NCI-H187 (cell line): ENCODE measurements around the gene CBFB.

ENCODE experiments used
- DNase-seq, 2 experiments: peaks; one replicate each; lab custom pipeline; 2025; lab: John Stamatoyannopoulos, UW

The CBFB gene

DNA sequence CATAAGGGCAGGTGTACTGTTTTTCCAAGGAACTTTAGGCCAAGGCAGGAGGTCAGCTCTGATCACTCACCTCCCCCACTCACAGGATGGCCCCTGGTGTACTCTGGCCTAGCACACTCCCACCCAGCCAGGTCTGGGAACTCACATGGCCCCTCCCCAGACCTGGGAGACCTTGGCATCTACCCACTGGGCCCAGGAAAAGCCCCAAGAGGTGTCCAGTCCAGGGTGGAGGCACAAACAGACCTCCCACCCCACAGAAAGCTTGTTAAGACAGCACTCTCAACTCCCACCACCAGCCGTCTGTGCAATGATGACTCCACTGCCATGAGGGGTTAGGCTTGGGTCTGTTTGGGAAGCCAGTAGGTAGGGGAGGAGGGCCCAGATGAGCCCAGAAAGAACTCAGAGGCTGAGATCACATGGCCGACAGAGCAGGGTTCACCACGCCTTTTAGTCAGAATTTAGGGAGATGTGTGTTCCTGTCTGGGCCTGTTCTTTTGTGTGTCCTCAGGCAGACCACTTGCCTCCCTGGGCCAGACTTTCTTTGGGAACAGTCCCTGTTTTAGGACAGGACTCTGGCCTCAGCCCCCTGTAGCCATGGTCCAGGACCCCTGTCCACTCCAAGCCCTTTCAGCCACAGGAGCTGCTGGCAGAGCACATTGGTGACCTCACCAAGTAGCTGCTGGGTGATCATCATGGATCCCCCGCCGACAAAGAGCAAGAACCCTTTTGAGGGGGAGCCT, 12.1 kb upstream of the CBFB start:
- no peak for DNase-seq

DNA sequence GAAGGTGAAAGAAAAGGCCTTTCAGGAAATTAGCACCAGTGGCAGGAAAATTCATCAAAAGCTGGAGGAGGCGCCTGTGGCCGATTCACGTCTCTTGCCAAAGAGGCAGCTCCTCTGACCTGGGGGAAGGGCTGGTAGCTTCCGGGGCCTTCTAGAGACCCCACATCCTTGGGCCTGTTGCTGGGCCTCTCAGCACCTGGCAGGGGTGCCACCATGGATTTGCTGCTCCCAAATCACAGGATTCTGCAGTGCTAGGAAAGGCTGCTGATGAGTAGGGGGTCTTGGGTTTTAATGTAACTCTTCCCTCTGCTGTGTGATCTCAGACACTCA, 11.6 kb upstream of the CBFB start:
- no peak for DNase-seq

DNA sequence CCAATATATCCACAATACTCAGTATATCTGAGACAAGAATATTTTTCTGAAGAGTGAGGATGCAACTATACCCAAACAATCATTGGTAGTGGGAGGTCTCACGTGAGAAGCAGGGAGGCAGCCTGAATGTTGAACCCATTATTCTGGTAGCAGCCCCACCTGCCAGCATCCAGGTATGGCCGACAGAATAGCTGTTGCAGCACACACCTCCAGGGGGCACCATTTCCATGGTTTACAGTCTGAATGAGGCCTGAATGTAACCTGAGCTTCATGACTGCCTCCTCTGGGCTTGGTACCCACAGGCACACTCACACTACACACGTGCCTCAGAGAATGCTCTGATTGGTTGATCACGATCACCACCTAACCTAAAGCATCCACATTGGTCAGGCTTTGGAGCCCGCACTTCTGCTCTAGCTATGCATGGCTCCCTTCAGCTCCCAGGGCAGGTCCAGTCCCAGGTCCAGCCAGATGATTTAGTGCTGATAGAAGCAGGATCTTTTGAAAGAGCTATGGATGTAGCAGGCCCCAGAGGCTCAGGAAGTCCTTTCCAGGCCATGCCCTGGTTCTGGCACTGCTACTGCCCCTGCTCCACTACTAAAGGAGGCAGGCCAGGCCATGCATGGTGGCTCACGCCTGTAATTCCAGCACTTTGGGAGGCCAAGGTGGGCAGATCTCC, 11.0 kb upstream of the CBFB start:
- DNase-seq, result peak; percentile 55 to 77

DNA sequence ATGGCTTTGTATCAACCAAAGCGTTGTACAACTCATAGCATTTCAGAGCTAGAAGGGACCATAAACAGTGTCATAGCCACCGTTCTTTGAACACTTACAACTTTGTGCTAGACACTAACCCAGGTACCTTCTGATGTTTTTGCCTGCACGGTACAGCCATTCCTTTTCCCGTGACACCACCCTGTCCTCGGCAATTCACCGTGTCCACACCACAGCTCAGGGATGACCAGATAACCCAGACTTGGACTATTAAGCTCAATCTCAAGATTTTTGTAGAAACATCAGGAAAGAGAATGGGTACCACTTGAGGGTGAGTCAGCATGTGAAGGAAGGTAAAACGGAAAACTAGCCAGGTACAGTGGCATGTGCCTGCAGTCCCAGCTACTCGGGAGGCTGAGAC, 9.8 kb upstream of the CBFB start:
- DNase-seq, result no peak

DNA sequence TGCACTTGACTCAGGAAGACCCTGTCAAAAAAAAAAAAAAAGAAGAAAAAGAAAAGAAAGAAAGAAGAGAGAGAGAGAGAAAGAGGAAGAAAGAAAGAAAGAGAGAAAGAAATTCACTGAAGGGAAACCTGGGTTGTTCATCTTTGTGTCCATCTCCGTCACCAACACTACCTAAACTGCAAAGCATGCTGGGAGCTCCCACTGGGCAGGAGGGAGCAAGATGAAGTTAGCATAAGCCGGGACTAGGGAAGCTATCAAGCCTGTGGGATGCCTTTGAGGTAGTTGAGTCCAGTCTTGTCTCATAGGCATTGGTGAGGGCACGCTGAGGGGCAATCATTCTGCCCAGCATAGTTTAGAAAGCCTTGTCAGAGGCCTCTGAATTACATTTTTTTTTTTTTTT, 7.6 kb upstream of the CBFB start:
- no peak for DNase-seq

DNA sequence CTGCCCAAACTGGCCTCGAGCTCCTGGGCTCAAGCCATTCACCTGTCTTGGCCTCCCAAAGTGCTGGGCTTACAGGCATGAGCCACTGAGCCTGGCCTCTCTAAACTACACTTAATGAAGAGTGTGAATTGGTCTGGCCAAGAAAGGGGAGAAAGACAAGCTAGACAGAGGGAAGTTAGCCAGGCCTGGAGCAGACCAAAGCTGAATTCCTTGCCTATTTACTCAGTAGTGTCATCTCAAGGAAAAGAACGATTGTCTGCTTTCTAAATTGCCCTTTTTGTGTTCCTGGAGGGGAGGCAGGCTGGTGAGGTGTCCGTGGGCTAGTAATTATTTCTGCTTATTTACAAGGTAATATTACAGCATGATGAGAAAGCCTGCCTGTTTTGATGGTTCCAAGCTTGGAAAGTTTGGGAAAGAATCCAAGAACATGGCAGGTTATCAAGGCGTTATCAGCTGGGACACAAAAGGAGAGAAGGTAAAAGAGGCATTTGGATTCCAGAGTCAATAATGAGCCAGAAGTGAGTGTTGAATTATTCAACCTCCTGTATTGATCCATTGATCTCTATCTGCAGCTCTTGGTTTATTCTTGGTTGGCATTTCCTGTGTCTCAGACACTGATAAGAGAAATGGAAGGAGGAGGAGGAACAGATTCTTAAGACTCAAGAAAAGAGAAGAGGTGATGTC, 6.3 kb upstream of the CBFB start:
- no peak for DNase-seq

DNA sequence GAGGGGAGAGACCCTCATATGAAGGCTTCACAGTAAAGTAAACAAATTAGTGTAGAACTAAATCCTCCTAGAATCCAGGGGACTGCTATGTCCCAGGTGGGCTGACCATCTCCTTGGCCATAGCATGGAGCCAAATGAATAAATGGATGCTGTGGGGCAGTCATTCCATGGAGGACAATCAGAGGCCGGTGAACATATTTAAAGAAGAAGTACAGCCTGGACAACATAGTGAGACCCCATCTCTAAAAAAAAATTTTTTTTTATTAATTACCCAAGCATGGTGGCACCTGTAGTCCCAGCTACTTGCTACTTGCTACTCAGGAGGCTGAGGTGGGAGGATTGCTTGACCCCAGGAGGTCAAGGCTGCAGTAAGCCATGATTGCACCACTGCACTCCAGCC, 5.3 kb upstream of the CBFB start:
- no peak for DNase-seq

DNA sequence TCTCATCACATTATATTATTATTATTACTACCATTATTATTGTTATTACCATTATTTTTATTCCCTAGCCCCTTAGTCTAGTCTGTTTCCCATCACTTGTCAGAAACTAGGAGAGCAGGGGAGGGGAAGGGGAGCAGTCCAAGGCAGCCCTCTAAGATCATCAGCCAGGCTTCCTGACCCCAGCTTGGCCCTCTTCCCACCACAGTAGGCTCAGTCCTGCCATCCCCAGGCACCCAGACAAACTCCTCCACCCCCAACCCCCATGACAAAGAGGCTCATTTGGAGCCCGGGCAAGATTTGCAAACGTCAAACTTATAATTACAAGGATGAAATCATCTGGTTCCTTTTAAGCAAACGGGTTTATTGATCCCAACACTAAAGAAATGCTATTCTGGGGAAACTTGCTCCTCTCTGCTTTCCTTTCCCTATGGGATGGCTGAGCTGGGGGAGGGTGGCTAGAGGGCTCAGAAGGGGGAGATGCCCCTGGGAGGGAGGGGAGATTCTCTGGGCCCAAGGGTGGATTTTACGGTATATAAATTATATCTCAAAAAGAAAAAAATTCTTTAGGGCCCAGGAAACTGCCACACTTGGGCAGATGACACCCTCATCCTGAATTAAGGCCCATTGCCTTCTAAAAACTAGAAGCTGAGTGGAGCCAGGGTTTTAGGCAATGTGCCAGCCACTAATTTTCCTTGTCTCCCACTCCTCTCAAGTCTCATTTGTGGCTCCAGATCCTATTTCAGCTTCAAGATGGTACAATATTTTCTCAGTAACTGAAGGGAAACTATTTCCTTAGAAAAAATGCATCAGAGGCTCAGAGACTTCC, 4.4 kb upstream of the CBFB start:
- DNase-seq, result no peak

DNA sequence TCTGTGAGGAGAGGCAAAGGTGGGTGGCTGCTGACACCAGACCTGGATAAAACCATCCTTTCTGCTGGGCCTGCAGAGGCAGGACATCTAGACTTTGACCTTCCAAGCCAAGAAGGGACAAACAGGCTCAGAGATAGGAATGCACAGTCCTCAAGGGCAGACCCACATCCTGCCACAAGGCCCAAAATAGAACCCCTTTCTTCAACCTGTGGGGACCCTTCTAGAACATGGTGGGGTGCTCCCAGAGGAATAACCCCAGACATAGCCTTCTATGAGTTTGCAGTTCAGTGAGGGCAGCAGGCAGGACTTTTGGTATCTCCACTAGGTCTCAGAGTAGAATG, 3.8 kb upstream of the CBFB start:
- no peak for DNase-seq

DNA sequence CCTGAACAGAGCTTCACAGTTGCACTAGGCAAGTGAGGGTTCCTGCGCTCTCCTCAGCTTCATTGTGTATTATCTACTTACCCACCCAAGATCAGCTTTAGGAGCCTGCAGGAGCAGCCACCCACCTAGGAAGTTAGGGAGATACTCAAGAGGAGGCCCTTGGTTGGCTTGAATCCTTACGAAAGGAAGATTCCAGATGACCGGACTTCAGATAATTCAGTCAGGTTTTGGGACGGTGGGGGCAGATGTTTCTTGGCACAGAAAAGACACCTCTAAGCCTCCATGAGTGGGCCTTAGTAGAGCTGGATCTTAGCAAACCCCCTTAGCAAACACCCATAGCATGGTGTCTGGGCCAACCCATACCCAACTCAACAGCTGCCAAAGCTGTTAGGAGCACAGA, 2.4 kb upstream of the CBFB start:
- DNase-seq, result no peak

DNA sequence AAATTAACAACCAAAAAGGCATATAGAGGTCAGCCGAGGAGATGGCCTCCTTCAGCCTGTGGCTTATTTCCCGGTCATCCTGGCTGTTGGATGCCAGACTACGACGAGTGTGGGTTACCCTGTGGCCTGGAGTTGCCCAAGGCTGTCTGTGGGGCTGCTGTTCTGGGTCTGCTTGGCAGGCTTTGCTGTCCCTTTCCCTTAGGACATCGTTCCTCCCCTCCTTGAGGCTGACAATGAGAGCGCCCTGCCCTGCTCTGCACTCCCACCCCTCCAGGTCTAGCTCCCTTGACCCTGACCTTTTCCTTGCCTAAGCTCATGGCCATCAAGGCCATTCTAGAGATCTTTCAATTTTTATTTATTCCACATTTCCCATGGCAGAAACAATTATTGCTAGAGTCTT, 1.9 kb upstream of the CBFB start:
- DNase-seq, result no peak

DNA sequence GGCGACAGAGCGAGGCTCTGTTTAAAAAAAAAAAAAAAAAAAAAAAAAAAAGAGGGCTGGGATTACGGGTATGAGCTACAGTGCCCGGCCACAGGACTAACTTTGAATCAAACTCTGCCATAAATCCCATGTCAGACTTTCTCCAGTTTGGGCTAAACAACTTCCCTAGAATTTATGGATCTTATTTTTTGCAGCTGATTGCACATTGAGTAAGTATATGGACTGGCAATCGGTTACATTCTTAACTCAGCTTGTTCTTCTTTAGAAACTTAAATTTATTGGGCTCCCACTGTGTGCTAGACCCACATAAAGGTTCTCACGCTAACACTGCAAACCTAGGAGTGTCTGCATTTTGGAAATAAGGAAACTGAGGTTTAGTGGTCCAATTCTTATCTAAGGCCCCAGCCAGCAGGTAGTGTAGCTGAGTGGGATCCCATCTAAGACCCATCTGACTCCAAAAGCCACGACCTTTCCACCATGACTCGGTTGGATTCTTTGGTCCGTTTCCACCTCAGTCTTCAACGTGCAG, 718 bp upstream of the CBFB start:
- DNase-seq, result no peak

DNA sequence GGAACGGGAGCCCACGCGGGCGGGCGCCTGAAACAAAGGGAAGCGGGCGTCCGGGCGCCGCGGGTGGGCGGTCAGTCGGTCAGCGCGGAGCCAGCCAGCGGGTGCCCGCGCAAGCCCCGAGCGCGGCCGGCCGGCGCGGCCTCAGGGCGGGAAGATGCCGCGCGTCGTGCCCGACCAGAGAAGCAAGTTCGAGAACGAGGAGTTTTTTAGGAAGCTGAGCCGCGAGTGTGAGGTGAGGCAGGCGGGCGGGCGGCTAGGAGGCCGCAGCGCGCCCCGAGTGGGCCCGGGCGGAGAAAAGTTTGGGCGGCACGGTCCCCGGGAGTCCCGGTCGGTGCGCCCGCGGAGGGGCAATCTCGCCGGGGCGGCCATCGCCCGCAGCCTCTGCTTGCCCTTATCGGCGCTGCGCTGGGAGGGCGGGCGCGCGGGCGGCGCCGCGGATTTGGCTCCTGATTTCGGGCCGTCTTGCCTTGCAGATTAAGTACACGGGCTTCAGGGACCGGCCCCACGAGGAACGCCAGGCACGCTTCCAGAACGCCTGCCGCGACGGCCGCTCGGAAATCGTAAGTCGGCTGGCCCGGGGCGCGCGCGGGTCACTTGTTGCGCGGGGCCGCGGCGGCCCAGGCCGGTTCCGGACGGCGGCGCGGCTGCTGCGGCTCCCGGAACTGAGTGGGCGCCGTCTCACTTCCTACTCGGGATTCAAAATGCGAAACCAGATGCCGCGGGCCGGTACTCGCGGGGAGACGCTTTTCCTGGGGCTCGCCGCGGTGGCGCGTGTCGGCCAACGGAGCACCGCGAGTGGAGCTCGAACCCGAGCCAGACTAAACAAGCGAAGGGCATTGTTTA, 526 bp downstream of the CBFB start:
- no peak for DNase-seq

DNA sequence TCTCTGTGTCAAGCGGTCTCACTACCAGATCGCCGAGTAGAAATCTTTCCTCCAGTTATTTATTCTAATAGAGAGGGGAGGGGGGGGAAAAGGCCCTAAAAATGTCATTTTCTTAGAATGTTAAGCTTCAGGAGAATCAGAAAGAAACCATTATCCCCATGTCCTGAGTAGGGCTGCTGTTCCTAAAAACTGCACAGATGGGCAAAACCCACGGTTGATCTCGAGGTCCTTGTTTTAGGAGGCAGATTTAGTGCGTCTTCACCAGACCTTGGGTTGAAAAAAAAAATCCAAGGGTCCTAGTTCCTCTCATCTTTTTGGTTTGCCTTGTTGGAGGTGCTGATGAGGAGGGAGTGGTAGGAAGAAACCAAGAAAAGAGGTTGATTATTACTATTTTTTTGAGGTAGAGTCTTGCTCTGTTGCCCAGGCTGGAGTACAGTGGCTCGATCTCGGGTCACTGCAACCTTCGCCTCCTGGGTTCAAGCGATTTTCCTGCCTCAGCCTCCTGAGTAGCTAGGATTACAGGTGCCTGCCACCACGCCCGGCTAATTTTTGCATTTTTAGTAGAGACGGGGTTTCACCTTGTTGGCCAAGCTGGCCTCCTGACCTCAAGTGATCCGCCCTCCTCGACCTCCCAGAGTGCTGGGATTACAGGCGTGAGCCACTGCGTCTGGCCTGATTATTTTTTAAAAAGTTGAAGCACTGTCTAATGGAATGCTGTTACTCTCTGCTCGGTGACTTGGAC, 1.4 kb downstream of the CBFB start:
- no peak for DNase-seq

DNA sequence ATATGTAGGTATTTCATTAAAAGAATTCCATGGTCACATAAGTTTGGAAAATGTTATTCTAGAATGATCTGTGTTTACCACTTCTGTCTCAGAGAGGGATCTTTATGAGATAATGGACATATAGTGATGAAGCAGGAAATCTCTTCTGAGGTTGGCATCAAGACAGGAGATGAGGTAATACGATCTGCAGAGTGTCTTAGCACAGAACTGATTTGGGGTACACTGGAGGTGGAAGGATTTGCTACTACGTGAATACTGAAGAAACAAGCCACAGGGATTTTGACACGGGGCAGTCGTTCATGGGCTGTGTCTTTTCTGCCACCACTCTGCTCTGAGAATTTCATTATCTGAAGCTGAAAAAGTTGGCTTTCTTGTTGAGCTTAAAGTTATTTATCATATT, 5.5 kb downstream of the CBFB start:
- no peak for DNase-seq

DNA sequence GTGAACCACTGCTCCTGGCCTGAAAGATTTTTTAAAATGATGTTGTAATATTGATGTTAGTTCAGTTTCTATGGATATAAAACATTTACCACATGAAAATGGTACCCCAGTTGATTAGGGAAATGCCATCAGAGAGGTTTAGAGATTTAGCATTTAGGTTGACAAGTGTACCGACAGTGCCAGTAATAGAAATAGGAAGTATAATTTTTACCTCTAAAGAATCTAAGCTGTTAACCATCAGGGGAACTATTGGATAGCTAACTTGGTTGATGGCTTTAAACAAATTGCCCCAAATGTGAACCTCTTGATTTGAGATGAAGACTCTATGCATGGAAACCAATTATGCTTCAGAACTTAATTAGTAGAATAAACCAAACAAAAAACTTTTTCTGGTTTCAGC, 6.4 kb downstream of the CBFB start:
- no peak for DNase-seq

DNA sequence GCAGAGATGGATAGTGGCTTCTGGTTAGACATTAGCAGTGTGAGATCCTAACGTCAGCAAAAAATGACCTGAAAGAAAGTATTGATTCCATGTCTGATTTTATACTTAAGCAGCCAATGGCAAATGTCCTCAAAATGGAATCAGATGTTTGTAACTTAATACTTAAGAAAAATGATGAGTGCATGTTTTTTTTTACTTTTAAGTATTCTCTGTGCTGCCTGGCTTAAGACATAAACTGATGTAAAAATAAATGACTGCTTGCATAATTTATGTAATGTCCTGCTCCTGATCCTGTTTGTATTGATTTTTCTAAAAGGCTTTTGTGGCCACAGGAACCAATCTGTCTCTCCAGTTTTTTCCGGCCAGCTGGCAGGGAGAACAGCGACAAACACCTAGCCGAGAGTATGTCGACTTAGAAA, 7.4 kb downstream of the CBFB start:
- peak in 1 of 2 experiments; percentile 13 for DNase-seq

DNA sequence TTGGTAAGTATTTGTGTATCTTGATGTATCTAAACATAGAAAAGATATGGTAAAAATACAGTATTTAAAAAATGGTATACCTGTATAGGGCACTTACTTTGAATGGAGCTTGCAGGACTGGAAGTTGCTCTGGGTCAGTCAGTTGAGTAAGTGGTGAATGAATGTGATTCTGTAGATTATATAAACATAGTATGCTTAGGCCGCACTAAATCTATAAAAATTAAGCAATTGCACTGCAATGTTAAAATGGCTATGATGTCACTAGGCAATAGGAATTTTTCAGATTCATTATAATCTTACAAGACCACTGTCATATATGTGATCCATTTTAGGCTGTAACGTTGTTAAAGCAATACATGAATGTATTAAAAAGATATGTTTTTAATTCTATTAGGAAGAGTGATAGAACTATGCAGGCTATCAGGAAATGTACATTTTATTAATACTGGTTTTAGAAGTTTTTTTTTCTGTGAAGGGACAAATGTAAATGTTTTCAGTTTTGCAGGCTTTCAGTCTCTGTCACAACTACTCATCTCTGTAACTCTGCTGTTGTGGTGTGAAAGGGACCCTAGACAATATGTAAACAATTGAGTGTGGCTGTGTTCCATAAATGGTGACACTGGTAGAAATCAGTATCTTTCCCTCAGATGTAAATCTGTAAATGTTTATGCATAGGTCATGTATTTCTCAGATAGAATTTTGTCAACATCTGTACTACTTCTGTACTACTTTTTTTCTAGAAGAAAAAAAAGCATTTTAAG, 10.5 kb downstream of the CBFB start:
- no peak for DNase-seq

DNA sequence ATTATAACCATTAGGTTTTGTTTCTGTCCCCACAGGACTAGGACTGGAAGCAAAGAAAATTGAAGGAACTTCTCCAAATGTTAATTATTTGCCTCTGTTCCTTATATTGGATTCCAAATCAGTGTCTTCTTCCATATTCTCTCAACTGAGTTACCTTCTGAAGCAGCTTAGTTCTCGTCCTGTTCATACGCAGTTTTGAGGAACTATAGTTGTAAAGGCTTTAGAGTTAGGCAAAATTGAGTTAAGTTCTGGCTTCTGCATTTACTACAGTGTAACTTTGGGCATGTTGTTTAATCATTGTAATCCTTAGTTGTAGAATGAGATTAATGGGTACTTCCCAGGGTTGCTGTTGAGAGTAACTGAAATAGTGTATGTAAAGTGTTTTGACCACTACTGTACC, 11.2 kb downstream of the CBFB start:
- no peak for DNase-seq

DNA sequence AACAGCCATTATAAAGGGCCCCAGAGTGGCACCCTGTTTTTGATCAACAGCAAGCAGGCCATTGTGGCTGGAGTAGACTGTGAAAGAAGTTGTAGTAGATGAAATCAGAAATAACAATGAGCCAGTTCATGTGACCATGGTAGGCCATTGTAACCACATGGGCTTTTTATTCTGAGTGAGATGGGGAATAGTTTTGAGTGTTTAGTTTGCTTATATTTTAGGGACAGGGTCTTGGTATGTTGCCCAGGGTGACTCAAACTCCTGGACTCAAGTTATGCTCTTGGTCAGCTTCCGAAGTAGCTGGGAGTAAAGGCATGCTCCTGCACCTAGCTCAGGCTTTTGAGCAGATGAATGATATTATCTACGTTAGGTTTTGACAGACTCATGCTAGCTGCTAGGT, 12.0 kb downstream of the CBFB start:
- DNase-seq, result no peak
